Stimulated activated CD4-positive, alpha-beta T cell treated with anti-CD3 and anti-CD28 coated beads, Interleukin-1b, Interleukin-23, amount 100 ng/mL, for 48 hours (primary cell): ENCODE data around the gene SPOCK1.

Source experiments
- DNase-seq: peaks from one replicate; pipeline ENCODE4 v3.0.0-alpha.2; 2020

Gene SPOCK1

DNA sequence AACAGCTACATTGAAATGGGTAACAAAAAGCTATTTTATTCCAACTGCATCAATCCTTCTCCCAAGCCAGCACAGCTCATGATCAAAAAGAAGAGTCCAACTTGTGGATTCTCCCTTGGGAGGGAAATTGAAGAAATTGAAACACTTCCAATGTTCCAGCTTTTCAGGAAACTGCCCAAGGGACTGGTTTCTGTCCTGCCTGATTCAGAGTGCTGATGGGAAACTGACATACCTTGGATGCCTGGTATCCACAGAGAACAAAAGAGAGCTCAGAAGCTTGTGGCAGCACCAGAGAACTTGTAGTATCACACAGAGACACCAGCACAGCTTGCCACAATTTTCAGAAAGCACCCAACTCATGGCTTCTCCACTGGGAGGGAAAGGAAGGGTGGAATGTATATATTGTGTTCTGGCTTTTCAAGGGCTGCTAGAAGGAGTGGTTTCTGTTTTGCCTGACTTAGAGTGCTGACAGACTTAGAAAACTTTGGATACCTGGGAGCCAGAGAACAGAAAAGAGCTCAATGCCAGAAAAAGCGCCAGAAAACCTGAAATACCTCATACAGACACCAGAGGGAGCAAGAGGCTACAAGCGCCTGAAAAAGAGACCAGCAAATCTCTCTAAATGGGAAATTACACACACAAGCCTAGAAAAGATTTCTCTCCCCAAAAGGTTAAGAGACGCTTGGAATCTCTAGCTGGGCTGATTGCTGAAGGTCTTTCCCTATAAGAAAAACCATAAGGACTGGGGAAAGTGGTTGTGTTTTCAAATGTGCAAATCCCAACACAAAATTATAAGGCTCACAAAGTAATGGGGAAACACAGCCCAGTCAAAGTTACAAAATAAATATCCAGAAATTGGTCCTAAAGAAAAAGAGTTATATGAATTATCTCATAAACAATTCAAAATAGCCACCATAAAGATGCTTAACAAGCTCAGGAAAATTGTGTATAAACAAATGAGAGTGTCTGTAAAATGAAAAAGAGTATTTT, 178.8 kb downstream of the SPOCK1 start:
- DNase-seq: peak; percentile 2

DNA sequence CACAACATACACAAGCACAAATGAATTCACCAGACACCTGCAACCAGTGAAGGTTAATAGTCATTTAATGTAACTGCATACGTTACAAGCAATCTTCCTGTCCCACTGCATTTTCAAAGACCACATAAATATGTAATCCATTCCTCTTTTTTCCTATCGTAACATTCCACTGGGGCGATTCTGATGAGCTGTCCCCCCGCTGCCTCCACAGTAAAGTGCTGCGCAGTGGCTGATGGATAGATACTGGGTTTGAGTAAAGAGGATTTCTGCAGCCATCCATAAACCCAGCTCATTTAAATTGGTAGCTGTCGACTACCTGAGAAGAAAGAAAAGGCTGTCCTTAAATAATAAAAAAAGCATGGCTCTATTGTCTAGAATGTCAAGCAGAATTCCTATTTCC, 181.1 kb downstream of the SPOCK1 start:
- DNase-seq: no peak

DNA sequence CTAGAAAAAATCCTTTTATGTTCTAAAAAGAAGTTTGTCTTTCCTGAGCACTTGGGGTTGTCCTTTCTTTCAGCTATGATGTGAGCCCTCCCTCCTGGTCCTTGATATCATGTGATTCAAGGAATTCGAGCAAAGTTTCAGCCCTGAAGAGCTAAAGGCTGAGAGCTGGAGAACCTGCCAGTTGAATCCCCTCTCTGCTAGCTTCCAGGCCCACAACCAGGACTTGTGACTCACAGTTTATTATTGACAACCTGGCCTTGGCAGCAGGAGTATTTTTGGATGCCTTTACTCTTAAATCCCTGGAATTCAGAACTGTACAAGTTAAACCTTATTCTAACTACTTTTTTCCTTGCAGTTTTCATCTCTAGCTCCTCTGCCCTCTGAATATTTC, 182.8 kb downstream of the SPOCK1 start:
- DNase-seq: no peak

DNA sequence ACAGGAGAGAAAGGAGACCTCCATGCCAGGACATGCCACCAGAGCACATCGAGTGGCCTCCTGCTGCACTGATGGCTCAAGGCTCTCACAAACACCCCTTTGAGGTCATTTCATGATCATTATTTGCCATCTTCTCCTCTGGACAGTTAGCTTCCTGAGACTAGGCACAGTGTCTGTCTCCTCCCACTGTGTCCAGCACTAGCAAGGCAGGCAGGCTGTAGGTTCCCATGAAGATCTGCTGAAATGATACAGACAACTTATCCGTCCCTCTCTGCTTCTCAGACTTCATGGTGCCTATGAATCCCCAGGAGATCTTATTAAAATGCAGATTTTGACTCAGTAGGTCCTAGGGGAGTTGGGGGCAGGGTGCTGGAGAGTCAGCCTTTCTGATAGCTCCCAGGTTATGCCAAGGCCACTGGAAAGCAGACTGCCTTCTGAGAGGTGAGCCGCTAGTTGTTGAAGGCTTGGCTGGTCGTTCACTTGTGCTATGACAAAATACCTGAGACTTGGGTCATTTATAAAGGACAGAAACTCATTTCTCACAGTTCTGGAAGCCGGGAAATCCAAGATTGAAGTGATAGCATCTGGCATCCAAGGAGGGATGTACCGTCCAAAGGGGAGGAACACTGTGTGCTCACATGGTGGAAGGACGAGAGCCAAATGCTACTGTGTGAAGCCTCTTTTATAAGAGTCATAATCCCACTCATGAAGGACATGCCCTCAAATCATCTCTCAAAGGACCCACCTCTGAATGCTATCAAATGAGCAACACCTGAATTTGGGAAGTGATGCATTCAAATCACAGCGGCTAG, 183.4 kb downstream of the SPOCK1 start:
- DNase-seq: no peak

DNA sequence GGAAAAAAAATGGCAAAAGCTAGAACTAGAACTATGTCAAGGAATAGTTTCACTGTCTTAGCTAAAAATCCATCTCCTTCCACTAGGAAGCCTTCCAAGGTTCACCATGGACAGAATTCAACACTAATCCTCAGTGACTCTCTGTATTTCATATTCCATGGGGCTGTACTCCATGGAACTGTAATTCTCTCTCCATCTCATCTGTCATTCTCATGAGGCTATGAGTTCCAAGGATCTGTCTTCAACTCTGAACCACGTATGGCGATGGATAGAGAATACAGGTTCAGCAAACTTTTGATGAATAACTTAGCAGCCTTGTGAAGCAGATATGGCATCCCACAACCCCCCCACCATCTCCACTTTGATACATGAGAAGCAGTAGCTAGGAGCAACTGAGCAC, 184.0 kb downstream of the SPOCK1 start:
- no peak for DNase-seq

DNA sequence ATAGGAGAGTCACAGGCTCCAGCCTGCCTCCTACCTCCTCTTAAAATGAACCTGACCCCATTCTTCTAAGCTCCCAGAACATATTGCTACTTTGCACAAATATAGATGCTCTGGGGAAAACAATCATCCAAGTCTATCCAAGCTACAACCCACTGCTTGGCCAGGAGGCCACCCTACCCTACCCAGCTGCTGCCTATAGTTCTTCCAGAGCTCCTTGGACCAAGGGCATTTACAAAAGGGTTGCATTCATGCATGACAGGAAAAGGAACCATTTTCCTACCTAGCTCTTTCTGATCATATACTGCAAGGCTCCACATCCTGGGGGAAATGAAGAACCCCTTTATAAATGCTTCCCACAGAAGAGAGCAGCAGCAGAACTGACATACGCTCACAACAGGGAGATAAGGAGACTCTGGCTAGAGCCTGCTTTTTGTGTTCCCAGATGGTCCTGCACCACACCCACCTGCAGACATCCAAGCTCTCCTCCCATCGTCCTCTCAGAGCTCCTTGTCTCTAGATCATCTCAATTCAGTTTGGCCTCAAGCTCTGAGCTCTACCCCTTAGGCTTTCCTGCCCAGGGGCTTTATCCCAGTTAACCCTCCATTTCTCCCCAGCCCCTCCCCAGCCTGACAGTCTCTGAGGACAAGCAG, 185.5 kb downstream of the SPOCK1 start:
- DNase-seq: no peak

DNA sequence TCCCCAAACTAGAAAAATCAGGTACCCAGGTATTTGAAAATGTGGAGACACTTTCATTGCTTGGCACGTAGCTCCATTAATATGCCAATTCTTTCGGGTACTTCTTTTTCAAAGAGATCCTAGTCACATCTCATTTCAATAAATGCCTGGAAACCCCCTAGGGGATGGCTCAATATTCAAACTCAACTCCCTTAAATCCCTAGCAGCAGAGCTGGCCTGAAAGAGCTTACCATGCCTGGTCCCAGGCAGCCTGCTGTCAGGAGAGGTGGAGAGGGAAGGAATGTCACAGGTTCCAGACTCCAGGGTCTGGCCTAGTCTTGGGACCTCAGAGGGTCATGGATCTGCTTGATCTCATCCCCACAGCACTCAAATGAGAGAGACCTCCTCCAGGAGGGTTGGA, 187.1 kb downstream of the SPOCK1 start:
- no peak for DNase-seq

DNA sequence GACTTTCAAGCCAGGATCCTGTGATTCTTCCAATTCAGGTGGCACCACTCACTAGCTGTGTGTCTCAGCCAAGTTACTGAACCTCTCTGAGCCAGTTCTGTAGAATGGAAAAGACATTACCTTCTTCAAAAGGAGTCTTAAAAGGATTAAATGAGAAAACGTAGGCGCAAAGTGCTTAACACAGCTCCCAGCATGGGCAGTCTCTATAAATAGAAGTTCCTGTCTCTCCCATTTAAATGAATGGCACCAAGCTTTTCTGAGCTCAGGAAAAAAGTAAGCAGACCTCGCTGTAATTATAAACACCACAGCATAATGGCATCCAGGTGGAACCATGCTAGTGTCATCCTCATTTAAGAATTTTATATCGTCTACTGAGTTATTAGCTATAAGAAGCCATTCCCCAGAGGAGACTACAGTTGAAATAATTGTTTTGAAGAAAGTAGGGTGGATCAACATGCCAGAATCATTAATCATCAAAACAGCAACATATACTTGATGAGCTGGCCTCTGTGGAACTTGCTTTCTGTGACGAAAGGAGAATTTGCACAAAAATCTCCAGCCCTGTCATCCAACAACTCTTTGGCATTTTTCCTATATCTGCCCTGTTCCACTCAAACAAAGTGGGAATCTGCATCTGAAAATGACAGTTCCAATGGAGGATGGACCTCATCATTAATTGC, 188.9 kb downstream of the SPOCK1 start:
- no peak for DNase-seq

DNA sequence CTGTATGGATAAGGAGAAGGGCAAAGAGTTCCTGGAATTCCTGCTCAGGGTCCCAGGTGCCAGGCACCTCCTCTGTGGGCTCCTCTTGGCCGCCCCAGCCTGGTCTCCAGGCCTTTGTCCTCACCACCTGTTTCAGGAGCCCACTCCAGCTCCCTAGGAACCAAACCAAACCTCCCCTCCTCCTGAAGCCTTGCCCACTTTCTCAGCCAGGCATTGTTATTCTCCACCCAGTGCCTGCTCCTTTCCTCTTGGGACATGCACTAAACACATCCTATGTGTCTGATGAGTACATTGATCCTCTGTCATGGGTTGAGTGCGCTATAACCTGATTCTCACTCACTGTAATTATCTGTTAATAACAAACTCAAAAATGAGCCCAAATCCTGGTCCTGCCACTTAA, 189.8 kb downstream of the SPOCK1 start:
- no peak for DNase-seq

DNA sequence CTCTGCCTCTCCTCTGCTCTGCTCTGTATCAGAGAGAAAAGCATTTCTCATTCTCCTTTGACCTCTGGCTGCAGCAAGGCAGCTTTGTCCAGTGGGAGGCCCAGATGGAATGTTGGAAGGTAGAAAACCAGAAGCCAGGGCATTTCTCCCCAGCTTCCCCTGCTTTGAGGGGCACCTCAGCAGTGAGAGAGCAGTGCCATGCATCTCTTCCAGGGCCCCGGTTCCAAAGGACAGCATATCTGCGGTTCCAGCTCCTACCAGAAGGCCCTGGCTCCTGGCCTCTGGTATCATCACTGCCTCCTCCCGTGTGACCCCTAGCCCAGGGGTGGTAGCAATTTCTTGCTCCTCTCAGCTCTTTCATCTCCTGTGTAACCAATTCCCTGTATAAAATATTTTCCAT, 190.8 kb downstream of the SPOCK1 start:
- no peak for DNase-seq

DNA sequence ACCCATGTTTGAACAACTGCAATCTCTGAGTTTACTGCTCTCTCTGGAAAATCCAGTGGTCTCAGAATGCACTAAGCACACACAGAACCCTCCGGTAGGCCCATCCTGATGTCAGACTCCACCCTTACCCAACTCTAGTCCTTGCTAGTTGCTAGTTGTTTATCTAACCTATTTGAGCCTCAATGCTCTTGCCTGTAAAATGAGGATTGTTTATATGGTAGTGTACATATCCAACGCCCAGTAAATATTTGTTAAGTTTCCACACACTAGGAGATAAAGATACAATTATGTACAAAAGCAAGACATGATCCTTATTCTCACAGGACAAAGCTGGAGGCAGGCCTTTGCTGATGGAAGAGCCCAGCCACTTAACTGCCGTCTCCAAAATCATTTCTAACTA, 192.2 kb downstream of the SPOCK1 start:
- no peak for DNase-seq

DNA sequence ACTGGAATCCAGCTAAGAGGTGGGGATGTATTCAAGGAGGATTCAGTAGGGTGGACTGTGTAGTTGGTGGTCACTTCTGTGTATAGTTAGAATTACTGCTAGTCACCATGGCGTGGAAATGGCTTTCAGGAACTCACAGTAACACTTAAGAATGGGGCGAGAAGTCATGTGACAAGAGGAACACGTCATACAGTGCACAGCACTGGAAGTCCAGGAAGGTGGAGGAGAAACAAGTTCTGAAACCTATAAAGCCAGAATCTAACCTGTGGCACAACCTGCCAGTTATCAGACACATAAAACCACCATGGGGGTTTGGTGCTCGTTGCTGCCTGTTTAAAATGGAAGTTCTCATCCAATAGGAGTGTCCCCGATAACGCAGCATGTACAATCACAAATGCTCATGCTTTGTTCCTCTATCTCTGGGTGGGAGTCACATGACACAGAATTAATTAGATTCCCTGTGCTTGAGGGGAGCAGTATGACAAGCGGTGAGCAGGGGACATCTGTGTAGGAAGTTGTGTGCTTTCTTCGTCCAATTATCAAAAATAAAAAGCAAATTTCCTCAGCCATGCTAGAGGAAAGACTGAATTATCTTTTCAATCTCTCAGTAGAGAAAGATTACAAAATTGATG, 193.0 kb downstream of the SPOCK1 start:
- no peak for DNase-seq

DNA sequence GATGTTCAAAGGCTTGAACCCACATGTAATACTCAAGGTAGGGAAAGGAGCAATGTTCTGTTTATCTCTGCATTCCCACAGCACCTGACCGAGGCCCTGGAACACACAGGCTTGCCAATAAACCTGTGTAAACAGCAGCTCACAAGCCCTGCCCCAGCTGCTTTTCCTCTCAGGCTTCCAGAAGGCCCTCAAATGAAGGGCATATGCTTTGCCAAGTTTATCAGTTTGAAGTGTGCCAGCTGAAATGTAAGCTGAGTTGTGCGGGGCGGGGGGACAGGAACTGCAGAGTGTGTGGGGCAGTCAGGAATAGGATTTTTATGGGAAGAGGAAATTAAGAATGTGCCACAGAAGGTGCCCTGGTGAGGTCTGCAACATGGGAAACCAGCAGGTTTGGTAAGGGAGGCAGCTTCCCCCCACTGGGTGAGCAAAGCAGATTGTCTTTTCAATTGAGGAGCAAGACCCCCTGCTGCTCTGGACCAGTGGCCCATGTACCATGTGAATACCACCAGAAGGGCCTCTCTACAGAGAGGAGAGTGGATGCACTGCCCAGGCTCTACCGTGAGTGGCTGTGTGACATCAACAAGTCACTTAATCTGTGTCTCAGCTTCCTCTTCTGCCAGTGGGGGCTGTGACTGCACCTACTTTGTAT, 194.8 kb downstream of the SPOCK1 start:
- DNase-seq: no peak

DNA sequence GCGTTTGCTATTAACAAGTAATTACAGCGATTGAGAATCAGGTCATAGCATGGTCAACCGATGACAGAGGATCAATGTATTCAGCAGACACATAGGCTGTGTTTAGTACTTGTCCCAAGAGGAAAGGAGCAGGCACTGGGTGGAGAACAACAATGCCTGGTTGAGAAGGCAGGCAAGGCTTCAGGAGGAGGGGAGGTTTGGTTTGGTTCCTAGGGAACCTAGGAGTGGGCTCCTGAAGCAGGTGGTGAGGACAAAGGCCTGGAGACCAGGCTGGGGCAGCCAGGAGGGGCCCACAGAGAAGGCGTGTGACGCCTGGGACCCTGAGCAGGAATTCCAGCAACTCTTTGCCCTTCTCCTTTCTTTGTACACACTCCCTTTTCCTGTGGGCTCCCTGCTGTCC, 195.6 kb downstream of the SPOCK1 start:
- DNase-seq: no peak

DNA sequence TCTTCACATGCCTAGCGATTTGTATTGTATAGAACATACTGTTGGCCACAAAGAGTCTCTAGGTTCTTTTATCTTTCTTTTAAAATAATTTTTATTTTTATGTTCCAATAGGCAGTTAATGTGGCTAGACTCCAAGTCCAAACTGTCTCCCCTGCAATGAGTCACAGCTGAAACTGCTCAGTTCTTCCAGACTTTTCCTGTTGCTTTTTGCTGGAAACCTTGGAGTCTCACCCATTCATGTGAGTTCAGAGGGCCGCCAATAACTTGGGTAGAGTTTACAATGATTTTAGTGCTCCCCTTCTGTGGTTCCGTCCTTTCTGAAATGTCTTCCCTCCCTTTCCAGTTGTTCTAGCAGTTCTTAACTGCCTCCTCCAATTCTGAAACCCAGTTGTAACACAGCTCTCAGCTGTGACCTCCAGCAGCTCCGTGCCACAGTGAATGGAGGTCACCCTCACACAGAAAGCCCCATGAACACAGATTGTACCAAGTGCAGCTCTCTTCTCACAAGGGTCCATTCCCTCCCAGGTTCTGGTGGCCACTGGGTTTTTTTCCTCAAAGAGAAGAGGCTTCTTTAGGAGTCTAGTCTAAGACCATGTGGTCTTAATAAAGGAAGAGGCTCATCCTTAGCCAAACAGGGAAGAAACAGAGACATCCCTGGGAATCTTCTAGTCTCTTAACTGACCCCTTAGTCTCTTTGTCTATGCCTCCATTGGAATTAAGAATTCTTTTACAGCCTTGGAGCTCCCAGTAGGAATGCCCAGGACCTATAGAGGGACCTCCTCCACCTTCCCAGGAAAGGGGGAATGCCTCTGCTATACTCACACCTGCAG, 198.5 kb downstream of the SPOCK1 start:
- no peak for DNase-seq

DNA sequence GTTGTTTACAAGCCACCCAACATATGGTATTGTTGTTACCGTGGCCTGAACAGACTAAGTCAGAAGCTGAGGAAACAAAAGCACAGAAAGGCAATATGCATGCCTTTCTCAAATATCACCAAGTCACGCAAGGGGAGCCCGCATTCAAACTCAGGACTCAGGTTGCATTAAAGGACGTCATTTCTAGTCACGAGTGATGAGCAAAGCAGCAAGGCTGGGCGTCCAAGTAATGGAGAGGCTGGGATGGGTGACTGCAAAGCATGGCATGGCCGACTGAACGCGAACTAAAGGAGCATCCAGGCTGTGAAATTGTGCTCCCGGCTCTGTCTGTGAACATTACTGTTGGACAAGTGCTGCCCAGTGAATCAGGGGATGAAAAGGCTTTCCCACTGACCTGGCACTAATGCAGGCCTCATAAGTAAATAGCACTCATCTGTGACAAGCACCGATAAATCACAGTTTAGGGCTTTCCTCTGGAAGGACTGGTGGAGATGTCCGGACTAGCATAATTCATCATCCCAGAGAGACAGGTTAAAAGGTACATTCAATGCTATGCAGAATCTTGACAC, 202.8 kb downstream of the SPOCK1 start:
- no peak for DNase-seq

DNA sequence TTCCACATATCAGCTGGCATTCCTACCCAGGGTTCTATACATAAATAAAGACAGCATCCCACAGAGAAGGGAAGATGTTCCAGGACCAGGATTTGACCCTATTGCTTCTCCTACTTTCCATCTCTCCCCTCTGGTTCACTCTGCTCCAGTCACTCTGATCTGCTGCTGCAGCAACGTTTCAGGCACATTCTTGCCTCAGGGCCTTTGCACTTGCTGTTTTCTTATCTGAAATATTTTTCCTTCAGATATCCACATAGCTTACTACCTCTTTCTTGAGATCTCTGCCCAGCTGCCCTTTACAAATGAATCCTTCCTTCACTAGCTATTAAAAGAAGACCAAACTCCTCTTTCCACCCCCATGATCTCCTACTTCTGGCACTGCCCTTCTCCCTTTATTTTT, 204.5 kb downstream of the SPOCK1 start:
- no peak for DNase-seq

DNA sequence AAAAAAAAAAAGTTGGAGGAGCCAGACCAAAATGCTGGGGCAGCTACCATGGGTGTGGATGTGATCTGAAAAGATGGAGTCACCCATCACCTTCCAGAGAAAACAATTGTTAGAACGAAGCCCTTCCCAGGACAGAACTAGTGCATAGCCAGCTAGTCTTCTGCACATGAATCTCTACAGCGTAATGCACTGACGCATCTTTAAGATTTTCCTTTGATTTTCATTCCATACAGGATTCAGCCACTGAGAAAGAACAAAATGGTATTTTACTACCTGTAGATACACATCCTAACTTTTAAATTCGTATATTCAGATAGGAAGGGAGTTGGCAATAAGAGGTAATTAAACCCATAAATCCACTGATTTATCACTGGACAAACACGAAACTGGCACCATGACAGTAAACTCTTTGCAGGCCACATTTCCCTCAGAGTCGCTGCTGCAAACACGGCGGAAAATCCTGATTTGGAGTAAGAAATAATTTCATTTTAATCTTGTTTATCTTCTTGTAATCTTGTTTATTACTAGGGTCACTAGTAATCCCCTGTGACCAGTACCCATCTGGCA, 206.6 kb downstream of the SPOCK1 start:
- DNase-seq: no peak

DNA sequence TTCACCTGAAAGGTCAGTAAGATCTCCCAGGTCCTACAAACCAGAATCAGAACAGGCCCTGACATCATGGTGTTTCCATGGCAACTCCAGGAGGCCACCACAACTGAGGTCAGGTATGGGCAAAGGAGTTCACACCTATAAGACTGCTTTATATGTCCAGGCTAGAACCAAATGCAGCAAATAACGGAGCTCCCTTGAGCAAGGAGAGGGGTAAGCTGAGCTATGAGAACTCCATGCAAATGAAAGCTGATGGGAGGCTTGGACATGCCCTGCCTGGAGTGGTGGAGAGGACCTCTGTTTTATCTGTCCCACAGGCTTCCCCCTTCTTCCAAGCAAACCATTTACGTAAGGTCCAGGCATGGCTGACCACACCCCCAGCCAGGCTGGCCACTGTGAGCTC, 207.7 kb downstream of the SPOCK1 start:
- no peak for DNase-seq

DNA sequence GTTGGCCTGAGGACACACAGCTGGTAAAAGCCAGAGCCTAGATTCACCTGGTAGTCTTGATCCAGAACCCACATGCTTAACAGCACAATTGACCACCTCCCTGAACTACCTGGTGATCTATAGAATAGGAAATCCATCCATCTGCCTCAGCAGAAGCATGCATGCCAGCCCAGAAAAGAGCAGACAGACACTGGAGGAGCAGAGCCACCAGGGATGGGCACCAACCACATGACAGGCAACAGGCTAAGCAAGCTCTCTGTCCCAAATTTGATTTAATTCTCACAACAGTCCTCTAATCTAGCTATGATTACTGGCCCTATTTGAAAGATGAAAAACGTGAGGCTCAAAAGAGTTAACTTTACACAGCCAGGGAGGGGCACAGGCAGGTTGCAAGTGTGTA, 208.1 kb downstream of the SPOCK1 start:
- no peak for DNase-seq
